ENCODE results near the gene TAF10.

TAF10 gene

GRCh38 chr11:6604790-6605189 is 7.2 kb downstream of the TAF10 start:
- H3K4me3 ChIP-seq, result peak overlapping the region; percentile 98
- no peaks in the 10 kb centered on the region for H3K9me3 ChIP-seq (ENCODE audit: low read depth, low read length)
- H3K9ac ChIP-seq (ENCODE audit: insufficient read length), result peak overlapping the region; percentile 94
- no peak for DNase-seq (ENCODE audit: low read depth, low spot score)
- peaks cover 40% of the 10 kb centered on the region for H3K36me3 ChIP-seq (ENCODE audit: insufficient read depth, low read length)
- no peak overlapping the region for H3K27ac ChIP-seq
- TF ChIP-seq POLR2AphosphoS5 (IDR thresholded peaks at IDR 0.05; ENCODE audit: borderline replicate concordance, low read depth, low read length) (no peak), EZH2 (IDR thresholded peaks at IDR 0.05) (no peak), FOXP2 (optimal IDR thresholded peaks at IDR 0.05; ENCODE audit: control extremely low read depth, extremely low read length, insufficient read depth) (no peak)

- DNase-seq (ENCODE audit: low read depth, low spot score), result no peak
- H3K27ac ChIP-seq, result 0 out of 2 replicates have a peak overlapping the region, but pooled peaks have one; percentile 5
- H3K9me3 ChIP-seq (ENCODE audit: low read depth, low read length), result no peaks in the 10 kb centered on the region
- peak overlapping the region; percentile 94 for H3K9ac ChIP-seq (ENCODE audit: insufficient read length)
- peaks cover 40% of the 10 kb centered on the region for H3K36me3 ChIP-seq (ENCODE audit: insufficient read depth, low read length)
- TF ChIP-seq FOXP2 (optimal IDR thresholded peaks at IDR 0.05; ENCODE audit: control extremely low read depth, extremely low read length, insufficient read depth) (no peak), POLR2AphosphoS5 (IDR thresholded peaks at IDR 0.05; ENCODE audit: borderline replicate concordance, low read depth, low read length) (no peak), EZH2 (IDR thresholded peaks at IDR 0.05) (no peak)
- H3K4me3 ChIP-seq, result peak overlapping the region; percentile 98
Measured at GRCh38 chr11:6604081-6604626, 7.9 kb downstream of the TAF10 start.

- Histone ChIP-seq H3K9ac (ENCODE audit: insufficient read length) (peak within 1 kb of the TSS; percentile 94), H3K9me3 (ENCODE audit: low read depth, low read length) (no peaks in the 10 kb centered on the region), H3K4me3 (peak within 1 kb of the TSS; percentile 98), H3K27ac (peak within 1 kb of the TSS; percentile 27), H3K36me3 (ENCODE audit: insufficient read depth, low read length) (peaks cover 40% of the 10 kb centered on the region)
- DNase-seq (ENCODE audit: low read depth, low spot score), result no peak
- TF ChIP-seq FOXP2 (optimal IDR thresholded peaks at IDR 0.05; ENCODE audit: control extremely low read depth, extremely low read length, insufficient read depth) (no peak), POLR2AphosphoS5 (IDR thresholded peaks at IDR 0.05; ENCODE audit: borderline replicate concordance, low read depth, low read length) (peak; percentile 84; the same call in 1 of the 2 replicates), EZH2 (IDR thresholded peaks at IDR 0.05) (no peak)
Measured at GRCh38 chr11:6603287-6604080, 8.5 kb downstream of the TAF10 start, which contains the start of the genes ILK and RRP8. Gene ILK (plus strand): TSS chr11:6603774. CDS start chr11:6604272, 498 bp downstream. Gene RRP8 (minus strand): TSS chr11:6603616. CDS start chr11:6603502, 114 bp downstream.

GRCh38 chr11:6602096-6602940 is 9.7 kb downstream of the TAF10 start:
- DNase-seq (ENCODE audit: low read depth, low spot score), result no peak
- TF ChIP-seq FOXP2 (optimal IDR thresholded peaks at IDR 0.05; ENCODE audit: control extremely low read depth, extremely low read length, insufficient read depth), result no peak
- TF ChIP-seq EZH2 (IDR thresholded peaks at IDR 0.05), result no peak
- TF ChIP-seq POLR2AphosphoS5 (IDR thresholded peaks at IDR 0.05; ENCODE audit: borderline replicate concordance, low read depth, low read length), result no peak
- Histone ChIP-seq H3K4me3 (peak overlapping the region; percentile 98), H3K9ac (ENCODE audit: insufficient read length) (peak overlapping the region; percentile 94), H3K9me3 (ENCODE audit: low read depth, low read length) (no peaks in the 10 kb centered on the region), H3K27ac (peak overlapping the region; percentile 27; the same call in 1 of the 2 replicates), H3K36me3 (ENCODE audit: insufficient read depth, low read length) (peaks cover 41% of the 10 kb centered on the region)

GRCh38 chr11:6601041-6601461 is 11.0 kb downstream of the TAF10 start:
- Histone ChIP-seq H3K9me3 (ENCODE audit: low read depth, low read length) (no peaks in the 10 kb centered on the region), H3K27ac (no peak overlapping the region), H3K9ac (ENCODE audit: insufficient read length) (no peak overlapping the region), H3K4me3 (no peak overlapping the region), H3K36me3 (ENCODE audit: insufficient read depth, low read length) (peaks cover 53% of the 10 kb centered on the region)
- no peak for TF ChIP-seq POLR2AphosphoS5 (IDR thresholded peaks at IDR 0.05; ENCODE audit: borderline replicate concordance, low read depth, low read length)
- TF ChIP-seq EZH2 (IDR thresholded peaks at IDR 0.05), result no peak
- TF ChIP-seq FOXP2 (optimal IDR thresholded peaks at IDR 0.05; ENCODE audit: control extremely low read depth, extremely low read length, insufficient read depth), result no peak
- no peak for DNase-seq (ENCODE audit: low read depth, low spot score)

- peaks cover 55% of the 10 kb centered on the region for H3K36me3 ChIP-seq (ENCODE audit: insufficient read depth, low read length)
- no peak overlapping the region for H3K27ac ChIP-seq
- H3K9me3 ChIP-seq (ENCODE audit: low read depth, low read length), result no peaks in the 10 kb centered on the region
- H3K4me3 ChIP-seq, result no peak overlapping the region
- H3K9ac ChIP-seq (ENCODE audit: insufficient read length), result no peak overlapping the region
- no peak for DNase-seq (ENCODE audit: low read depth, low spot score)
- no peak for TF ChIP-seq EZH2 (IDR thresholded peaks at IDR 0.05)
- no peak for TF ChIP-seq FOXP2 (optimal IDR thresholded peaks at IDR 0.05; ENCODE audit: control extremely low read depth, extremely low read length, insufficient read depth)
- no peak for TF ChIP-seq POLR2AphosphoS5 (IDR thresholded peaks at IDR 0.05; ENCODE audit: borderline replicate concordance, low read depth, low read length)
Measured at GRCh38 chr11:6599881-6600390, 12.1 kb downstream of the TAF10 start.

GRCh38 chr11:6599449-6599848 is 12.6 kb downstream of the TAF10 start:
- DNase-seq (ENCODE audit: low read depth, low spot score), result no peak
- no peak for TF ChIP-seq FOXP2 (optimal IDR thresholded peaks at IDR 0.05; ENCODE audit: control extremely low read depth, extremely low read length, insufficient read depth)
- no peak for TF ChIP-seq POLR2AphosphoS5 (IDR thresholded peaks at IDR 0.05; ENCODE audit: borderline replicate concordance, low read depth, low read length)
- no peak for TF ChIP-seq EZH2 (IDR thresholded peaks at IDR 0.05)
- Histone ChIP-seq H3K9me3 (ENCODE audit: low read depth, low read length) (no peaks in the 10 kb centered on the region), H3K4me3 (no peak overlapping the region), H3K9ac (ENCODE audit: insufficient read length) (no peak overlapping the region), H3K27ac (no peak overlapping the region), H3K36me3 (ENCODE audit: insufficient read depth, low read length) (peaks cover 59% of the 10 kb centered on the region)
